Measurements from ENCODE around the gene SLC17A4.

DNA sequence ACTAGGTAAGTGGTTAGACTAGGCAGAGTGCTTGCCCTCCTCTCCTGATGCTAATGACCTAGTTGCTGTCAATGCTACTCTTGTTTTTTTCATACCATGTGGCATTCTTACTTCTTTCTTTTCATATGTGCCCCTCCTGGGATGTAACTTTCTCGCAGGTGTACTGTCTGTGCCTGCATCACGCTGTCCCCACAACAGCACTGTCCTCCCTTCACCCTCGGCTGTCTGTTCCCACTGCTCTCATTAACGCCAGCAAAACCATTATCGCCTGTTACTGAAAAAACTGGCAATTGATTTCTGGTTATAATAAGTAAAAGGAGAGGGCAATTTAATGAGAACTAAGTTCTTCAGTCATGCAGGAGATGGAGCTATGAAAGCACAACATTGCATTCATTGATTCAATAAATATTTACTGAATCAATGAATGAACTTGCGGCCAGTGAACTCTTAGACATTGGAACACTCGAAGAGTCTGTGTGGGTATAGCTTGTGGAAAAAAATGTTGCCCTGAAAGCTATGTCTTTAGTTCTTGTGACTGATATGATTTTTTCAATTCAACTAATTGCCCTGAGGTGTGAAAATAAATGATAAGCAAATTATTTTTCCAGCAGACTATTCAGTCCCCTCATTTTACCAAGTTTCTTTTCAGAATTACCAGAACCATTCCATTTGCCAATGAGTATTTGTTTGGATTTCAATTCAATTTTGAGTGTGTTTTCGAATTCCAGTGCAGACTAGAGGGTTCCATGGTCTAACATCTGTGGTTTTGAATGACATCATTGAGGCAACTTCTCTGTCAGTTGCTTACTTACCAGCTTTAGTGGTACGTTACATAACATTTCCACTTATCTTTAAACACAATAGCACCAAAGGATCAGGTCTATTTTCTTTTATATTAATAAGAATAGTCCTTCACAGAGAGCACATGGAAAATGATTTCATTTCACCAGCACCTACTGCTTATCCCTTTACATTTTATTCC is 2.1 kb downstream of the SLC17A4 start:
- no peak for TF ChIP-seq POLR2A (IDR thresholded peaks at IDR 0.05)
- TF ChIP-seq CTCF (IDR thresholded peaks at IDR 0.05) = no peak
- TF ChIP-seq POLR2AphosphoS5 (IDR thresholded peaks at IDR 0.05) = no peak
- TF ChIP-seq EP300 (IDR thresholded peaks at IDR 0.05) = no peak
